RWPE2 (cell line): ENCODE results near the gene PLPPR2.

ENCODE experiments used
- ATAC-seq: fragments of 200-7000 bp; cut with Tn5 transposase; 3 replicates; pipeline ENCODE4 v1.9.1; 2021; ENCODE audit warnings: low read depth
- DNase-seq: peaks from one replicate; pipeline ENCODE4 v3.0.0-alpha.2; 2020; ENCODE audit warnings: low spot score
- H3K27ac ChIP-seq: fragments of 450-650 bp; 2 replicates; pipeline ENCODE4 v1.5.1; 2017; ENCODE audit warnings: mild to moderate bottlenecking; ENCODE audit not compliant: poor library complexity, severe bottlenecking
- H3K27me3 ChIP-seq: fragments of 250-450 bp; sonication (Bioruptor Pico); 2 replicates; pipeline ENCODE4 v1.5.1; 2021; ENCODE audit warnings: mild to moderate bottlenecking, moderate library complexity; ENCODE audit not compliant: insufficient read depth, poor library complexity, severe bottlenecking
- H3K36me3 ChIP-seq: fragments of 250-450 bp; sonication (Bioruptor Pico); 2 replicates; pipeline ENCODE4 v1.5.1; 2020; ENCODE audit warnings: low read depth, mild to moderate bottlenecking, moderate library complexity
- H3K4me1 ChIP-seq: fragments of 250-450 bp; sonication (Bioruptor Pico); 2 replicates; pipeline ENCODE4 v1.5.1; 2021; ENCODE audit warnings: mild to moderate bottlenecking, moderate library complexity; ENCODE audit not compliant: insufficient read depth, poor library complexity, severe bottlenecking
- H3K4me3 ChIP-seq: fragments of 250-450 bp; sonication (Bioruptor Pico); 2 replicates; pipeline ENCODE4 v1.5.1; 2021; ENCODE audit warnings: mild to moderate bottlenecking, moderate library complexity; ENCODE audit not compliant: severe bottlenecking
- H3K9me3 ChIP-seq: fragments of 250-450 bp; sonication (Bioruptor Pico); 2 replicates; pipeline ENCODE4 v1.5.1; 2021; ENCODE audit warnings: mild to moderate bottlenecking, moderate library complexity; ENCODE audit not compliant: severe bottlenecking
- CTCF ChIP-seq: fragments of 450-650 bp; IDR thresholded peaks from one replicate; pipeline ENCODE4 v1.5.1; 2017; ENCODE audit warnings: mild to moderate bottlenecking, moderate library complexity; ENCODE audit not compliant: poor library complexity, severe bottlenecking

The PLPPR2 gene

GRCh38 chr19:11408591-11408990 is 53.4 kb downstream of the PLPPR2 start:
- no peaks in the 10 kb centered on the region for H3K36me3 ChIP-seq
- no peak for TF ChIP-seq CTCF
- ATAC-seq: no peak

DNA sequence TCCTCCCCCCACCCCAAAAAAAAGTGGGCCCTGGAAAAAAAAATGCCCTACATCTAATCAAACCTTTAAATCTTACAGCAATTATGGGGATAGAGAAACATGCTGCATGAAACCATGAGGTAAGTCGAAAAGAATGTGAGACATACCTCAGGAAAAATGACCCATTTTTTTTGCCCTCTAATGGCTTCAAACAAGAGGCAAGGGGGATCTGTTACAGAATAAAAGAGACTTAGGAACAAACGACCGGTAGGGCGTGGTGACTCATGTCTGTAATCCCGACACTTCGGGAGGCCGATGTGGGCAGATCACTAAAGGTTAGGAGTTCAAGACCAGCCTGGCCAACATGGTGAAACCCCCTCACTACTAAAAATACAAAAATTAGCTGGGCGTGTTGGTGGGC is 55.5 kb downstream of the PLPPR2 start:
- no peak for TF ChIP-seq CTCF
- DNase-seq (no peak), ATAC-seq (no peak)
- Histone ChIP-seq H3K4me1 (no peaks in the 10 kb centered on the region), H3K4me3 (no peak overlapping the region), H3K9me3 (no peaks in the 10 kb centered on the region), H3K27me3 (no peaks in the 10 kb centered on the region), H3K36me3 (no peaks in the 10 kb centered on the region), H3K27ac (no peak overlapping the region)

More at GRCh38 chr19:11408591-11408990, 53.4 kb downstream of the PLPPR2 start:
- DNase-seq: no peak
- Histone ChIP-seq H3K27me3 (no peaks in the 10 kb centered on the region), H3K27ac (no peak overlapping the region), H3K4me3 (no peak overlapping the region), H3K9me3 (no peaks in the 10 kb centered on the region), H3K4me1 (no peaks in the 10 kb centered on the region)

- H3K4me3 ChIP-seq: no peak overlapping the region
Measured at GRCh38 chr19:11414544-11414943, 59.3 kb downstream of the PLPPR2 start.

More at GRCh38 chr19:11414544-11414943, 59.3 kb downstream of the PLPPR2 start:
- Histone ChIP-seq H3K27ac (no peak overlapping the region), H3K4me1 (no peaks in the 10 kb centered on the region), H3K9me3 (no peaks in the 10 kb centered on the region), H3K27me3 (no peaks in the 10 kb centered on the region), H3K36me3 (no peaks in the 10 kb centered on the region)
- no peak for ATAC-seq
- TF ChIP-seq CTCF: no peak
- DNase-seq: no peak
